Brain microvascular endothelial cell (primary cell): ENCODE data around the gene CNOT6.

Source experiments
- DNase-seq: peaks from one replicate; pipeline ENCODE4 v3.0.0-alpha.2; 2020
- H3K27ac ChIP-seq: fragments of 250-450 bp; sonication (Bioruptor Pico); 2 replicates; pipeline ENCODE4 v1.5.1; 2020; ENCODE audit warnings: mild to moderate bottlenecking, moderate library complexity
- H3K27me3 ChIP-seq: fragments of 250-450 bp; sonication (Bioruptor Pico); replicated peaks from 2 replicates; pipeline ENCODE4 v1.5.1; 2020; ENCODE audit warnings: mild to moderate bottlenecking
- H3K36me3 ChIP-seq: fragments of 250-450 bp; sonication (Bioruptor Pico); replicated peaks from 2 replicates; pipeline ENCODE4 v1.5.1; 2020; ENCODE audit warnings: mild to moderate bottlenecking
- H3K4me3 ChIP-seq: 2 replicates; pipeline ENCODE4 v1.5.1; 2011; ENCODE audit warnings: low read depth, mild to moderate bottlenecking, control low read depth, low read length, moderate library complexity
- CTCF ChIP-seq: IDR thresholded peaks from 2 replicates; pipeline ENCODE4 v1.5.1; 2011; ENCODE audit warnings: low read depth, mild to moderate bottlenecking, moderate library complexity, low read length, control low read depth, inconsistent platforms; ENCODE audit errors: missing control alignments
- in situ Hi-C: cut with HindIII; loops from 2 replicates; pipeline ENCODE4 v1.10.0; 2017; ENCODE audit warnings: low sequenced_read_pairs, low pct_ligation_motif_present

The CNOT6 gene

GRCh38 chr5:180625125-180625790, 131.1 kb downstream of the CNOT6 start:
- no peak for DNase-seq
- in situ Hi-C loops, result no loop called here
- TF ChIP-seq CTCF, result no peak
- no peak overlapping the region for H3K4me3 ChIP-seq
- H3K27ac ChIP-seq, result no peak overlapping the region
- no peaks in the 10 kb centered on the region for H3K27me3 ChIP-seq
- H3K36me3 ChIP-seq, result no peaks in the 10 kb centered on the region

- no peaks in the 10 kb centered on the region for H3K36me3 ChIP-seq
- no peak overlapping the region for H3K27ac ChIP-seq
- in situ Hi-C loops, result no loop called here
- DNase-seq, result no peak
- no peaks in the 10 kb centered on the region for H3K27me3 ChIP-seq
- no peak overlapping the region for H3K4me3 ChIP-seq
- TF ChIP-seq CTCF, result no peak
These were observed 131.8 kb downstream of the CNOT6 start for GRCh38 chr5:180625791-180626660.

GRCh38 chr5:180626661-180627385, 132.6 kb downstream of the CNOT6 start:
- no peak overlapping the region for H3K27ac ChIP-seq
- DNase-seq, result no peak
- no peak overlapping the region for H3K4me3 ChIP-seq
- TF ChIP-seq CTCF, result no peak
- H3K36me3 ChIP-seq, result no peaks in the 10 kb centered on the region
- H3K27me3 ChIP-seq, result no peaks in the 10 kb centered on the region
- in situ Hi-C loops, result no loop called here

DNA sequence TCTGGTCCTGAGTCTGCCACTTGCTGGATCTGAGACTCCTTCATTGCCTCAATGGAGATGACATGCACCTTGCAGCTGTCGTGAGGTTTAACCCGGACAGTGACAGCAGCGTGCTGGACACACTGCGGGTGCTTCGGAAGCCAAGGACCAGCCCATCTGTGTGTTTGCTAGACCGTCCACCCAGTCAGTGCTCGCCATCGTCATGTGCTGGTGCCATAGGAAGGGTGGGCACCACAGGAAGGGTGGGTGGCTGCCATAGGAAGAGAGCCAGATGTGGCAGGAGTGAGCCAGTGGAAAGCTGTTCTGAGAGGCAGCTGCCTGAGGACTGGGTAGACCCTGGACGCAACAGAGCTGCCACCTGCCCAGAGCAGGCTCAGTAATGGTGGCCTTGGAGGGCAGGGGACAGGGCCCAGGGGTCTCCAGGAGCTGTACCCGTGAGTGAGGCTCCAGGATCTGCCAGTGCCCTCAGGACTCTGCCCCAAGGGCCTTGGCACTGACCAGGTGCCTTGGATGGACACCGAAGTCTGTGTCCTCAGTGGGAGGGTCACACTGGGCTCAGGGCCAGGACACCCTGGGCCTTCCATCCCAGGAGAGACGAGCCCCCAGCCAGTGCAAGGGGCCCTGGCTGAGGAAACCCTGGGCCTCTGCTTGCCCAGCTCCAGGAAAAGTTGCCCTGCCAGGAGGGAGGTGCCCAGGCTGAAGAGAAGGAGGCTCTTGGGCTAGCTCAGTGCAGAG, 133.4 kb downstream of the CNOT6 start:
- Histone ChIP-seq H3K27me3 (no peaks in the 10 kb centered on the region), H3K36me3 (no peaks in the 10 kb centered on the region), H3K4me3 (no peak overlapping the region), H3K27ac (no peak overlapping the region)
- no peak for DNase-seq
- in situ Hi-C loops, result no loop called here
- TF ChIP-seq CTCF, result no peak
